ENCODE measurements around the gene PTPRE.

GRCh38 chr10:127883516-127883915 lies 23.4 kb upstream of the PTPRE start:
- TF ChIP-seq, protein P1, sequence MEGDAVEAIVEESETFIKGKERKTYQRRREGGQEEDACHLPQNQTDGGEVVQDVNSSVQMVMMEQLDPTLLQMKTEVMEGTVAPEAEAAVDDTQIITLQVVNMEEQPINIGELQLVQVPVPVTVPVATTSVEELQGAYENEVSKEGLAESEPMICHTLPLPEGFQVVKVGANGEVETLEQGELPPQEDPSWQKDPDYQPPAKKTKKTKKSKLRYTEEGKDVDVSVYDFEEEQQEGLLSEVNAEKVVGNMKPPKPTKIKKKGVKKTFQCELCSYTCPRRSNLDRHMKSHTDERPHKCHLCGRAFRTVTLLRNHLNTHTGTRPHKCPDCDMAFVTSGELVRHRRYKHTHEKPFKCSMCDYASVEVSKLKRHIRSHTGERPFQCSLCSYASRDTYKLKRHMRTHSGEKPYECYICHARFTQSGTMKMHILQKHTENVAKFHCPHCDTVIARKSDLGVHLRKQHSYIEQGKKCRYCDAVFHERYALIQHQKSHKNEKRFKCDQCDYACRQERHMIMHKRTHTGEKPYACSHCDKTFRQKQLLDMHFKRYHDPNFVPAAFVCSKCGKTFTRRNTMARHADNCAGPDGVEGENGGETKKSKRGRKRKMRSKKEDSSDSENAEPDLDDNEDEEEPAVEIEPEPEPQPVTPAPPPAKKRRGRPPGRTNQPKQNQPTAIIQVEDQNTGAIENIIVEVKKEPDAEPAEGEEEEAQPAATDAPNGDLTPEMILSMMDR (IDR thresholded peaks at IDR 0.05): no peak
- no peak for TF ChIP-seq POLR2AphosphoS5 (IDR thresholded peaks at IDR 0.05)

Measured in upper lobe of left lung (tissue), 4 donors.